Stimulated activated CD4-positive, alpha-beta T cell treated with anti-CD3 and anti-CD28 coated beads, Interleukin-15, amount 100 ng/mL, for 48 hours (primary cell): ENCODE measurements around the gene CEP97.

ENCODE experiments used
- DNase-seq, 2 donors: peaks; one replicate each; pipeline ENCODE4 v3.0.0-alpha.2; 2020; ENCODE audit warnings: low read depth in 2 of 2

The CEP97 gene

GRCh38 chr3:101813817-101814440 is 89.5 kb downstream of the CEP97 start:
- no peak for DNase-seq

GRCh38 chr3:101814835-101815234 is 90.4 kb downstream of the CEP97 start:
- DNase-seq = no peak

GRCh38 chr3:101816215-101817149 is 92.1 kb downstream of the CEP97 start:
- DNase-seq = no peak

- no peak for DNase-seq
Measured at GRCh38 chr3:101817992-101818391, 93.6 kb downstream of the CEP97 start.

- DNase-seq = no peak
Measured at GRCh38 chr3:101819649-101820206, 95.3 kb downstream of the CEP97 start.
